H9 (cell line): ENCODE data around the gene DNAJB6. TPM values are rescaled to one million over a fixed set of nuclear protein-coding genes. Genes with fewer than 3 reads are reported as not detected.

Source experiments
- DNase-seq: peaks from one replicate; pipeline ENCODE4 v3.0.0-alpha.2; 2017
- H2AFZ ChIP-seq: one replicate; pipeline ENCODE4 v1.6.1; 2013; ENCODE audit warnings: mild to moderate bottlenecking, low read length, control low read depth, moderate library complexity
- H2AK5ac ChIP-seq: 2 replicates; pipeline ENCODE4 v1.6.1; 2013; ENCODE audit warnings: low read length, control low read depth, mixed read lengths; ENCODE audit not compliant: insufficient read length
- H2BK120ac ChIP-seq: one replicate; pipeline ENCODE4 v1.6.1; 2013; ENCODE audit warnings: low read depth, mild to moderate bottlenecking, low read length, control low read depth, inconsistent platforms; ENCODE audit not compliant: poor library complexity, severe bottlenecking
- H2BK12ac ChIP-seq: 2 replicates; pipeline ENCODE4 v1.6.1; 2013; ENCODE audit warnings: low read length, control low read depth, mixed read lengths, low read depth; ENCODE audit not compliant: insufficient read length
- H2BK15ac ChIP-seq: 2 replicates; pipeline ENCODE4 v1.6.1; 2013; ENCODE audit warnings: low read depth, low read length, control low read depth
- H2BK20ac ChIP-seq: one replicate; pipeline ENCODE4 v1.6.1; 2013; ENCODE audit warnings: low read depth, mild to moderate bottlenecking, low read length, control low read depth, inconsistent platforms; ENCODE audit not compliant: poor library complexity, severe bottlenecking
- H2BK5ac ChIP-seq: 2 replicates; pipeline ENCODE4 v1.6.1; 2013; ENCODE audit warnings: low read length, control low read depth, mixed read lengths; ENCODE audit not compliant: insufficient read length
- H3K14ac ChIP-seq: 2 replicates; pipeline ENCODE4 v1.6.1; 2013; ENCODE audit warnings: low read length, control low read depth; ENCODE audit not compliant: insufficient read depth
- H3K18ac ChIP-seq: 2 replicates; pipeline ENCODE4 v1.6.1; 2013; ENCODE audit warnings: low read depth, mild to moderate bottlenecking, mixed read lengths, low read length, control low read depth; ENCODE audit not compliant: insufficient read length
- H3K23ac ChIP-seq: 2 replicates; pipeline ENCODE4 v1.6.1; 2013; ENCODE audit warnings: low read length, control low read depth, mixed read lengths, low read depth; ENCODE audit not compliant: insufficient read length
- H3K23me2 ChIP-seq: 2 replicates; pipeline ENCODE4 v1.6.1; 2013; ENCODE audit warnings: low read depth, mild to moderate bottlenecking, mixed read lengths, low read length, control low read depth; ENCODE audit not compliant: insufficient read length, poor library complexity, severe bottlenecking
- H3K27ac ChIP-seq: 2 replicates; pipeline ENCODE4 v1.5.1; 2013; ENCODE audit warnings: low read length, control low read depth, mixed read lengths, low read depth; ENCODE audit not compliant: insufficient read length
- H3K27me3 ChIP-seq: 2 replicates; pipeline ENCODE4 v1.6.1; 2013; ENCODE audit warnings: low read length, control low read depth, inconsistent platforms; ENCODE audit not compliant: insufficient read depth
- H3K4ac ChIP-seq: 2 replicates; pipeline ENCODE4 v1.6.1; 2013; ENCODE audit warnings: low read depth, mild to moderate bottlenecking, control low read depth, inconsistent platforms, low read length, moderate library complexity
- H3K4me1 ChIP-seq: 2 replicates; pipeline ENCODE4 v1.6.1; 2013; ENCODE audit warnings: low read length, control low read depth, inconsistent platforms; ENCODE audit not compliant: insufficient read depth
- H3K4me2 ChIP-seq: 2 replicates; pipeline ENCODE4 v1.6.1; 2013; ENCODE audit warnings: low read length, control low read depth, mixed read lengths; ENCODE audit not compliant: insufficient read length, insufficient read depth
- H3K56ac ChIP-seq: 2 replicates; pipeline ENCODE4 v1.6.1; 2013; ENCODE audit warnings: low read depth, mild to moderate bottlenecking, mixed read lengths, low read length, control low read depth; ENCODE audit not compliant: insufficient read length
- H3K79me1 ChIP-seq: 2 replicates; pipeline ENCODE4 v1.6.1; 2013; ENCODE audit warnings: low read depth, mild to moderate bottlenecking, moderate library complexity, low read length, control low read depth, inconsistent platforms; ENCODE audit not compliant: insufficient read depth, poor library complexity, severe bottlenecking
- H3K79me2 ChIP-seq: 2 replicates; pipeline ENCODE4 v1.6.1; 2013; ENCODE audit warnings: low read length, control low read depth, inconsistent platforms; ENCODE audit not compliant: insufficient read depth
- H3K9ac ChIP-seq: 2 replicates; pipeline ENCODE4 v1.6.1; 2013; ENCODE audit warnings: low read length, control low read depth, mixed read lengths; ENCODE audit not compliant: insufficient read length; ENCODE audit errors: extremely low read depth
- H3K9me3 ChIP-seq: one replicate; pipeline ENCODE4 v1.6.1; 2013; ENCODE audit warnings: low read depth, low read length, inconsistent platforms; ENCODE audit not compliant: control insufficient read depth
- H3T11ph ChIP-seq: one replicate; pipeline ENCODE4 v1.6.1; 2013; ENCODE audit warnings: mild to moderate bottlenecking, low read length, control low read depth, inconsistent platforms
- H4K20me1 ChIP-seq: one replicate; pipeline ENCODE4 v1.6.1; 2013; ENCODE audit not compliant: control insufficient read depth, insufficient read length, insufficient read depth
- H4K5ac ChIP-seq: 2 replicates; pipeline ENCODE4 v1.6.1; 2013; ENCODE audit warnings: low read depth, mild to moderate bottlenecking, mixed read lengths, low read length, control low read depth; ENCODE audit not compliant: insufficient read length
- H4K8ac ChIP-seq: replicated peaks from 2 replicates; pipeline ENCODE4 v1.6.1; 2013; ENCODE audit warnings: low read length, control low read depth, mixed read lengths, low read depth; ENCODE audit not compliant: insufficient read length
- H4K91ac ChIP-seq: 2 replicates; pipeline ENCODE4 v1.6.1; 2013; ENCODE audit warnings: low read depth, mild to moderate bottlenecking, moderate library complexity, mixed read lengths, low read length, control low read depth; ENCODE audit not compliant: insufficient read length
- H3K27ac Mint-ChIP-seq, 3 experiments: 2 replicates in 2 of 3; 3 replicates in 1 of 3; pipeline ENCODE4 v1.8.0; 2020 to 2021; ENCODE audit warnings: mixed read lengths in 3 of 3, mild to moderate bottlenecking in 1 of 3, moderate library complexity in 1 of 3
- H3K27me3 Mint-ChIP-seq: 2 replicates; pipeline ENCODE4 v1.8.0; 2021; ENCODE audit warnings: low read depth, mild to moderate bottlenecking, moderate library complexity, mixed read lengths
- H3K36me3 Mint-ChIP-seq, 3 experiments: 2 replicates in 2 of 3; 3 replicates in 1 of 3; pipeline ENCODE4 v1.8.0; 2020 to 2021; ENCODE audit warnings: low read depth in 3 of 3, mixed read lengths in 3 of 3; ENCODE audit not compliant: insufficient read depth in 1 of 3
- H3K4me1 Mint-ChIP-seq, 2 experiments: 2 replicates each; pipeline ENCODE4 v1.8.0; 2020; ENCODE audit warnings: mixed read lengths in 2 of 2
- H3K4me3 Mint-ChIP-seq, 2 experiments: 2 replicates in 1 of 2; 3 replicates in 1 of 2; pipeline ENCODE4 v1.8.0; 2020 to 2021; ENCODE audit warnings: mild to moderate bottlenecking in 2 of 2, mixed read lengths in 2 of 2, moderate library complexity in 1 of 2
- H3K9me3 Mint-ChIP-seq, 2 experiments: 2 replicates in 1 of 2; 3 replicates in 1 of 2; pipeline ENCODE4 v1.8.0; 2020; ENCODE audit warnings: mild to moderate bottlenecking in 2 of 2, mixed read lengths in 2 of 2, moderate library complexity in 1 of 2
- WGBS: extraction: QIAGEN DNeasy Blood & Tissue Kit; methylation state at CpG from one replicate; pipeline ENCODE4 v1.1.7; 2013; ENCODE audit warnings: missing lambda C conversion rate, low lambda C conversion rate, mixed read lengths; ENCODE audit not compliant: insufficient read length; ENCODE audit errors: extremely low coverage; 5-methylcytosine and 5-hydroxymethylcytosine counted together
- total RNA-seq: library from RNA; stranded (reverse); gene quantifications from 2 replicates; pipeline ENCODE4 v1.2.1, GENCODE V29; 2021
- TF ChIP-seq, protein P1 (sequence below): fragments of 200-600 bp; sonication (generic); conservative IDR thresholded peaks from 3 replicates; pipeline ENCODE4 v1.8.0; 2021; ENCODE audit warnings: antibody characterized with exemption, mild to moderate bottlenecking

Gene DNAJB6
- total RNA-seq, 1 experiment from 2014 or later: 215 TPM

DNA sequence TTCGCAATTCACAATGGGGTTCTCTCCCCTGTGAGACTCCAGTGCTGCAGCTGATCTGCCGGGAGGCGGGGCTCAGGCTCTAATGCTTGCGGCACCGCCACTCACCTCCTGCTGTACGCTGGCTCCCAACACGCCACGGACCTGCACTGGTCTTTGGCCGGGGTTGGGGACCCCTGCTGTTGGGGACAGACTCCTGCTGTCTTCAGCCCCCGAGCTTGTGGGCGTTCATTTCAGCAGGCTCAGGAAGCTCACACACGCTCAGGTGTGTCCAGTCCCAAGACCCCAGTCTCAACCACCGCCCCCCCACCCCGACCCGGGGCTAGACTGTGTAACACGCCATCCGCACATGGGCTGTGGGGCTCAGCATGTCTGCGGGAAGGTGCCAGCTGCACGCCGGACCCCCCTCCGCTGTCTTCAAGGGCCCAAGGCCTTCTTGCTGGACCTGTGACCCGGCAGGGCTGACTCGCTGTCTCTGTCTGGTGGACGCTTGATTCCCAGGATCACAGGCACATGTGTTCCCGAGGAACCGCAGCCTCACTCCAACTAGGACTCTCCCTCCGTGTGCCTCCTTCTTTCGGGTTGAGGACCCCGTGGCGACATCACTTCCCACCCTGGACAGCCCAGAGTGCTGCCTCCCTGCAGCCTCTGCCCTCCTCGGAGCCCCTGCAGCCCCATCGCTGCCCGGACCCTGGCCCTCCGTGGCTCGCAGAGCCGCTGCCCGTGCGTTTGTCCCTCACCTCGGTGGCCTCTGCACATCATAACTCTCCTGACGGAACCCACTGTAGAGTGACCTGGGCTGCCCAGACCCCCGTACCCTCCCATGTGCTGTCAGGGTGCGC lies 106.4 kb downstream of the DNAJB6 start:
- Histone ChIP-seq H3K27ac (no peak overlapping the region), H4K8ac (no peak overlapping the region), H3K79me2 (no peaks in the 10 kb centered on the region), H3K56ac (no peak overlapping the region), H2BK5ac (no peak overlapping the region), H2AFZ (no peak overlapping the region), H2BK15ac (no peak overlapping the region), H4K91ac (no peak overlapping the region), H3K23ac (no peak overlapping the region), H4K5ac (no peak overlapping the region), H3K27me3 (no peaks in the 10 kb centered on the region), H2BK120ac (no peak overlapping the region), H3K9ac (no peak overlapping the region), H3K79me1 (no peaks in the 10 kb centered on the region), H2AK5ac (no peak overlapping the region), H3K4me2 (no peak overlapping the region), H3K4me1 (no peaks in the 10 kb centered on the region), H3K14ac (no peak overlapping the region; the same call in 1 of the 2 replicates), H2BK20ac (no peak overlapping the region), H2BK12ac (no peak overlapping the region), H3K23me2 (no peaks in the 10 kb centered on the region), H3K9me3 (no peaks in the 10 kb centered on the region), H3K4ac (no peak overlapping the region), H4K20me1 (no peaks in the 10 kb centered on the region), H3T11ph (no peak overlapping the region), H3K18ac (no peak overlapping the region)
- TF ChIP-seq, protein P1, sequence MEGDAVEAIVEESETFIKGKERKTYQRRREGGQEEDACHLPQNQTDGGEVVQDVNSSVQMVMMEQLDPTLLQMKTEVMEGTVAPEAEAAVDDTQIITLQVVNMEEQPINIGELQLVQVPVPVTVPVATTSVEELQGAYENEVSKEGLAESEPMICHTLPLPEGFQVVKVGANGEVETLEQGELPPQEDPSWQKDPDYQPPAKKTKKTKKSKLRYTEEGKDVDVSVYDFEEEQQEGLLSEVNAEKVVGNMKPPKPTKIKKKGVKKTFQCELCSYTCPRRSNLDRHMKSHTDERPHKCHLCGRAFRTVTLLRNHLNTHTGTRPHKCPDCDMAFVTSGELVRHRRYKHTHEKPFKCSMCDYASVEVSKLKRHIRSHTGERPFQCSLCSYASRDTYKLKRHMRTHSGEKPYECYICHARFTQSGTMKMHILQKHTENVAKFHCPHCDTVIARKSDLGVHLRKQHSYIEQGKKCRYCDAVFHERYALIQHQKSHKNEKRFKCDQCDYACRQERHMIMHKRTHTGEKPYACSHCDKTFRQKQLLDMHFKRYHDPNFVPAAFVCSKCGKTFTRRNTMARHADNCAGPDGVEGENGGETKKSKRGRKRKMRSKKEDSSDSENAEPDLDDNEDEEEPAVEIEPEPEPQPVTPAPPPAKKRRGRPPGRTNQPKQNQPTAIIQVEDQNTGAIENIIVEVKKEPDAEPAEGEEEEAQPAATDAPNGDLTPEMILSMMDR: no peak
- Mint-ChIP-seq H3K4me1 (no peaks in the 10 kb centered on the region), H3K4me3 (no peak overlapping the region), H3K27me3 (peaks cover 45% of the 10 kb centered on the region), H3K36me3 (peaks cover 0 to 11% (median 7%) of the 10 kb centered on the region in 3 experiments; a peak in 4 of 7 replicates), H3K27ac (no peak overlapping the region), H3K9me3 (peaks cover 21 to 39% of the 10 kb centered on the region in 2 experiments)
- DNase-seq: no peak
- no CpG with 5 or more reads among the region's 42 CpGs for WGBS
